Psoas muscle (tissue), 8 donors: ENCODE measurements around the gene STAT1. TPM values are rescaled to one million over a fixed set of nuclear protein-coding genes. Genes with fewer than 3 reads are reported as not detected.
A peak's percentile ranks its signal among the peaks of the same experiment; 100 is the strongest.

ENCODE experiments used
- ATAC-seq, 4 donors: fragments of 200-7000 bp; cut with Tn5 transposase; one replicate each; pipeline ENCODE4 v1.9.1; 2020; ENCODE audit warnings: moderate library complexity in 3 of 4, mild to moderate bottlenecking in 2 of 4
- DNase-seq, 2 donors: peaks; one replicate each; pipeline ENCODE4 v3.0.0-alpha.2; 2020
- H3K27ac ChIP-seq: fragments of 200-600 bp; one replicate; pipeline ENCODE4 v1.8.0; 2022
- H3K27me3 ChIP-seq, 3 donors: fragments of 200-600 bp in 1 of 3; one replicate each; pipeline versions ENCODE4 v1.6.1 to v1.8.0; 2013 to 2022; ENCODE audit warnings: low read length in 2 of 3, mild to moderate bottlenecking in 2 of 3, moderate library complexity in 1 of 3; ENCODE audit not compliant: insufficient read depth in 3 of 3
- H3K36me3 ChIP-seq, 2 donors: fragments of 200-600 bp in 1 of 2; one replicate each; pipeline versions ENCODE4 v1.6.1 to v1.8.0; 2013 to 2022; ENCODE audit warnings: low read depth in 1 of 2, mild to moderate bottlenecking in 1 of 2, moderate library complexity in 1 of 2; ENCODE audit not compliant: insufficient read depth in 1 of 2
- H3K4me1 ChIP-seq: fragments of 200-600 bp; one replicate; pipeline ENCODE4 v1.8.0; 2022
- H3K4me3 ChIP-seq: fragments of 200-600 bp; one replicate; pipeline ENCODE4 v1.8.0; 2022; ENCODE audit warnings: mild to moderate bottlenecking
- H3K9me3 ChIP-seq: fragments of 200-600 bp; one replicate; pipeline ENCODE4 v1.8.0; 2022
- CTCF ChIP-seq: fragments of 200-600 bp; IDR thresholded peaks from one replicate; pipeline ENCODE4 v1.8.0; 2022; ENCODE audit warnings: antibody characterized with exemption
- WGBS, 3 donors: extraction: QIAGEN DNeasy Blood & Tissue Kit; methylation state at CpG; one replicate each; pipeline versions ENCODE4 v1.1.6 to v1.1.7; 2013; 5-methylcytosine and 5-hydroxymethylcytosine counted together
- intact Hi-C, 2 donors: fragments of 100-400 bp; cut with DNase I; formaldehyde crosslinking; loops; one replicate each; pipeline versions ENCODE4 v1.11.0 to v1.14.2; 2022
- polyA plus RNA-seq, 3 donors: library from polyadenylated mRNA; stranded (reverse); fragments of 200-250 nt; gene quantifications; one replicate each; pipeline ENCODE4 v1.2.3, GENCODE V29; 2013
- total RNA-seq, 4 donors: library from RNA; stranded (reverse); fragmentation: NEBNext Ultra II Directional in 2 of 4; extraction: Animal tissue kit (Norgen Biotek cat#: 25700) in 2 of 4; gene quantifications; one replicate each; pipeline versions ENCODE4 v1.2.1 to v1.2.4, GENCODE V29; 2021 to 2023
- donor health status: healthy with polysubstance abuse.
- donor health status: DM: no; HTN: no; CAD: no; lungs with moderate emphysema.
- donor health status: Bipolar disorder and iron deficiency.
- donor health status: healthy.
- donor health status: DM: yes; HTN: yes; CAD: no.
- donor health status: DM: no; HTN: no; CAD: no.
- donor health status: DM: no; HTN: no; CAD: no.
- donor health status: DM: yes; HTN: yes; CAD: no.

The STAT1 gene
- total and polyA plus RNA-seq, 7 donors = 14.2 to 49.0 (median 33.2) TPM

- DNase-seq (no peak), ATAC-seq (no peak)
- TF ChIP-seq CTCF = no peak
- no peaks in the 10 kb centered on the region for H3K36me3 ChIP-seq
- H3K4me1 ChIP-seq = no peaks in the 10 kb centered on the region
- intact Hi-C loops = loop anchor here in 1 of 2 donors (2.0 kb wide), 1 partner anchor 246 kb away; no protein-coding TSS in a partner anchor
- H3K4me3 ChIP-seq = no peak overlapping the region
- H3K27ac ChIP-seq = no peak overlapping the region
- 90 to 95% (median 94%) methylated on average over 2 of the region's 2 CpGs for WGBS, 3 donors
- no peaks in the 10 kb centered on the region for H3K9me3 ChIP-seq
- H3K27me3 ChIP-seq = no peaks in the 10 kb centered on the region
These were observed 17.3 kb upstream of the STAT1 start for GRCh38 chr2:191031256-191031655.

- Histone ChIP-seq H3K27ac (no peak overlapping the region), H3K4me1 (no peaks in the 10 kb centered on the region), H3K36me3 (no peaks in the 10 kb centered on the region), H3K27me3 (no peaks in the 10 kb centered on the region), H3K4me3 (no peak overlapping the region), H3K9me3 (no peaks in the 10 kb centered on the region)
- intact Hi-C loops = loop anchor here in 1 of 2 donors (2.0 kb wide), 1 partner anchor 246 kb away; no protein-coding TSS in a partner anchor
- 39 to 47% (median 41%) methylated on average over 8 of the region's 8 CpGs for WGBS, 3 donors
- peak; percentile 61 for TF ChIP-seq CTCF
- peak in 3 of 4 donors; percentile 56 to 83 (median 79) for ATAC-seq
- no peak for DNase-seq
These were observed 16.7 kb upstream of the STAT1 start for GRCh38 chr2:191030521-191031154.

GRCh38 chr2:191029280-191029950 is 15.4 kb upstream of the STAT1 start:
- DNase-seq = no peak
- ATAC-seq = no peak
- WGBS, 3 donors = 81 to 85% (median 84%) methylated on average over 10 of the region's 10 CpGs
- TF ChIP-seq CTCF = no peak
- Histone ChIP-seq H3K4me3 (no peak overlapping the region), H3K4me1 (no peaks in the 10 kb centered on the region), H3K9me3 (no peaks in the 10 kb centered on the region), H3K27ac (no peak overlapping the region), H3K27me3 (no peaks in the 10 kb centered on the region), H3K36me3 (no peaks in the 10 kb centered on the region)
- intact Hi-C loops = loop anchor here in 1 of 2 donors (10.0 kb wide), 1 partner anchor 245 kb away; no protein-coding TSS in a partner anchor

GRCh38 chr2:191026377-191026776 is 12.4 kb upstream of the STAT1 start:
- H3K36me3 ChIP-seq = no peaks in the 10 kb centered on the region
- intact Hi-C loops = loop anchor here in 1 of 2 donors (10.0 kb wide), 1 partner anchor 242 kb away; no protein-coding TSS in a partner anchor
- H3K4me1 ChIP-seq = no peaks in the 10 kb centered on the region
- H3K27me3 ChIP-seq = no peaks in the 10 kb centered on the region
- DNase-seq (no peak), ATAC-seq (no peak)
- no peaks in the 10 kb centered on the region for H3K9me3 ChIP-seq
- TF ChIP-seq CTCF = no peak
- 15 to 32% (median 29%) methylated on average over 2 of the region's 2 CpGs for WGBS, 3 donors
- no peak overlapping the region for H3K27ac ChIP-seq
- H3K4me3 ChIP-seq = no peak overlapping the region
